Vagina (tissue), 2 donors: Measurements from ENCODE around the gene SLC6A1. TPM values are rescaled to one million over a fixed set of nuclear protein-coding genes. Genes with fewer than 3 reads are reported as not detected.

Source experiments
- DNase-seq, 2 donors: peaks; one replicate each; pipeline ENCODE4 v3.0.0-alpha.2; 2017; ENCODE audit errors: extremely low spot score in 2 of 2
- H3K27ac ChIP-seq: fragments of 200-600 bp; sonication (generic); one replicate; pipeline ENCODE4 v1.5.1; 2019
- H3K27me3 ChIP-seq: fragments of 200-600 bp; sonication (generic); one replicate; pipeline ENCODE4 v1.5.1; 2019
- H3K36me3 ChIP-seq, 2 donors: fragments of 200-600 bp; sonication (generic); one replicate each; pipeline ENCODE4 v1.5.1; 2017 to 2019
- H3K4me1 ChIP-seq: fragments of 200-600 bp; sonication (generic); one replicate; pipeline ENCODE4 v1.5.1; 2019
- H3K4me3 ChIP-seq, 2 donors: fragments of 200-600 bp; sonication (generic); 1 replicate in 1 of 2; 2 replicates in 1 of 2; pipeline ENCODE4 v1.5.1; 2016 to 2019
- H3K9me3 ChIP-seq: fragments of 200-600 bp; sonication (generic); one replicate; pipeline ENCODE4 v1.5.1; 2019
- POLR2A ChIP-seq, 2 donors: fragments of 450-650 bp; IDR thresholded peaks; one replicate each; pipeline ENCODE4 v1.6.1; 2017; ENCODE audit warnings: antibody characterized with exemption in 2 of 2, mild to moderate bottlenecking in 2 of 2, moderate library complexity in 2 of 2
- POLR2AphosphoS5 ChIP-seq, 2 donors: sonication (generic); formaldehyde crosslinking; IDR thresholded peaks; one replicate each; pipeline ENCODE4 v1.9.0; 2017; ENCODE audit warnings: antibody characterized with exemption in 2 of 2, mild to moderate bottlenecking in 2 of 2, low read depth in 1 of 2; ENCODE audit not compliant: insufficient read depth in 1 of 2
- intact Hi-C: fragments of 100-400 bp; cut with DNase I; formaldehyde crosslinking; loops from one replicate; pipeline ENCODE4 v1.15.1; 2023
- total RNA-seq: library from RNA; depleted of rRNA; stranded (reverse); fragments of >200 nt; gene quantifications from one replicate; pipeline ENCODE4 v1.2.3, GENCODE V29; 2016
- TF ChIP-seq, protein P1 (sequence below), 3 experiments: fragments of 450-650 bp in 2 of 3; fragments of 200-600 bp in 1 of 3; sonication (generic) in 1 of 3; IDR thresholded peaks; one replicate each; pipeline ENCODE4 v1.5.1; 2017 to 2019; ENCODE audit warnings: antibody characterized with exemption in 3 of 3, mild to moderate bottlenecking in 2 of 3, moderate library complexity in 2 of 3

The SLC6A1 gene
- total RNA-seq, 1 donor from 2014 or later: 2.0 TPM

DNA sequence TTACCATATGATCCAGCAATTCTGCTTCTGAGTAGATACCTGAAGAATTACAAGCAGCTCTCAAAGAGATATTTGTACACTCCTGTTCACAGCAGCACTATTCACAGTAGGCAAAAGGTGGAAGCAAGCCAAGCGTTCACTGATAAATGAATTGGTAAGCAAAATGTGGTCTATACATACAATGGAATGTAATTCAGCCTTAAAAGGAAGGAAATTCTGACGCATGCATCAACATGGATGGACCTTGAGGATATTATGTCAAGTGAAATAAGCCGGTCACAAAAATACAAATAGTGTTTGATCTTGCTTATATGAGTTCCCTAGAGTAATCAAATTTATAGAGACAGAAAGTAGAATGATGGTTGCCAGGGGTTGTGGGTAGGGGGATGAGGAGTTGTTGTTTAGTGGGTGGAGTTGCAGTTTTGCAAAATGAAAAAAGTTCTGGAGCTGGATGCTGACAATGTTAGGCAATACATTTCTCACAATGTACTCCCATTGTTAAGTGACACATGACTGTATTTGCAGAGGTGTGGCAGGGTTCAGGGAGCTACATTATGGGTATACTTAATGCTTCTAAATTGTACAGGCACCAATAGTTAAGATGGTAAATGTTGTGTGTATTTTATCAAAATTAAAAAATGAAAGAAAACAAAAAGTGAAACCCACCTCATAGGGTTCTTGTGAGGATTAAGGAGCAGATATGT, 26.7 kb downstream of the SLC6A1 start:
- DNase-seq: no peak
- Histone ChIP-seq H3K27ac (no peak overlapping the region), H3K4me1 (no peaks in the 10 kb centered on the region), H3K27me3 (no peaks in the 10 kb centered on the region), H3K9me3 (no peaks in the 10 kb centered on the region), H3K4me3 (no peak overlapping the region), H3K36me3 (no peaks in the 10 kb centered on the region)
- TF ChIP-seq POLR2A (IDR thresholded peaks at IDR 0.05): no peak
- intact Hi-C loops: no loop called here

DNA sequence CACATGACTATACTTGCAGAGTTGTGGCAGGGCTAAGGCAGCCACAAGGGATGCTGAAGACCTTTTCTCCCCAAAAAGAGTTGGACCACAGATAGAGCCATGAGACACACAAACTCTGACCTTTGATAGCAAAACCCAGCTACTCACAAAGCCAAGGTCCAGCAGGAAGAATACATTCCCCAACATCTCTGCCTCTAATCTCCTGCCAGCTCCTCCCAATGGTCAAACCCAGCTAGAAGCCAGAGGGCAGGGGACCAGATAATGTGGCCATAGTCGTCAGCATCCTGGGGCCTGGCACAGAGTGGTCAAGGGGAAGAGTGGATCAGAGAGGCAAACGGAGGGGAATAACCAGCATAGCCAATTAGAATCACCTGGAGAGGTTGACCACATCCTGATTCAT, 28.2 kb downstream of the SLC6A1 start:
- Histone ChIP-seq H3K36me3 (no peaks in the 10 kb centered on the region), H3K27ac (no peak overlapping the region), H3K4me1 (no peaks in the 10 kb centered on the region), H3K27me3 (no peaks in the 10 kb centered on the region), H3K9me3 (no peaks in the 10 kb centered on the region), H3K4me3 (no peak overlapping the region)
- DNase-seq: no peak
- TF ChIP-seq POLR2AphosphoS5 (IDR thresholded peaks at IDR 0.05; ENCODE audit: insufficient read depth in 1 of 2, low read depth in 1 of 2): no peak
- TF ChIP-seq, protein P1, sequence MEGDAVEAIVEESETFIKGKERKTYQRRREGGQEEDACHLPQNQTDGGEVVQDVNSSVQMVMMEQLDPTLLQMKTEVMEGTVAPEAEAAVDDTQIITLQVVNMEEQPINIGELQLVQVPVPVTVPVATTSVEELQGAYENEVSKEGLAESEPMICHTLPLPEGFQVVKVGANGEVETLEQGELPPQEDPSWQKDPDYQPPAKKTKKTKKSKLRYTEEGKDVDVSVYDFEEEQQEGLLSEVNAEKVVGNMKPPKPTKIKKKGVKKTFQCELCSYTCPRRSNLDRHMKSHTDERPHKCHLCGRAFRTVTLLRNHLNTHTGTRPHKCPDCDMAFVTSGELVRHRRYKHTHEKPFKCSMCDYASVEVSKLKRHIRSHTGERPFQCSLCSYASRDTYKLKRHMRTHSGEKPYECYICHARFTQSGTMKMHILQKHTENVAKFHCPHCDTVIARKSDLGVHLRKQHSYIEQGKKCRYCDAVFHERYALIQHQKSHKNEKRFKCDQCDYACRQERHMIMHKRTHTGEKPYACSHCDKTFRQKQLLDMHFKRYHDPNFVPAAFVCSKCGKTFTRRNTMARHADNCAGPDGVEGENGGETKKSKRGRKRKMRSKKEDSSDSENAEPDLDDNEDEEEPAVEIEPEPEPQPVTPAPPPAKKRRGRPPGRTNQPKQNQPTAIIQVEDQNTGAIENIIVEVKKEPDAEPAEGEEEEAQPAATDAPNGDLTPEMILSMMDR (IDR thresholded peaks at IDR 0.05): no peak
- intact Hi-C loops: no loop called here

DNA sequence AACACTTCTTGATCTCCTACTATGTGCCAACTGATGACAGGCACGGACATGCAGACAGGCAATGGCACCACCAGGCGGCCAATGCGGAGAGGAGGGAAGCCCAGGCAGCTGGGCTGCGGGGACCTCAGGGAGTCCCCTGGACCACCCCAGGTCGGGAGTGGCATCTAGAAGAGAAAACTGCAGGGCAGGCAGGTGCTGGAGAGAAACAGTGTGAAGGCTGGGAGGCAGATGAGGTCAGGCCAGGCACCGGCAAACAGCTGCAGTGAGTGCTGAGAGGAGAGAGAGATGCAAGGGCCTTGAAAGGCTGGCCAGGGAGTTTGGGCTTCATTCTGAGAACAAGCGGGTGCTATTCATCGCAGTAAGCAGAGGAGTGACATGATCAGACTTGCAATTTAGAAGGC, 29.1 kb downstream of the SLC6A1 start:
- H3K4me3 ChIP-seq: no peak overlapping the region
- H3K36me3 ChIP-seq: no peaks in the 10 kb centered on the region
- no peaks in the 10 kb centered on the region for H3K27me3 ChIP-seq
- no peaks in the 10 kb centered on the region for H3K4me1 ChIP-seq
- H3K27ac ChIP-seq: no peak overlapping the region
- no peak for DNase-seq
- H3K9me3 ChIP-seq: no peaks in the 10 kb centered on the region
- TF ChIP-seq POLR2A (IDR thresholded peaks at IDR 0.05): no peak
- TF ChIP-seq POLR2AphosphoS5 (IDR thresholded peaks at IDR 0.05; ENCODE audit: insufficient read depth in 1 of 2, low read depth in 1 of 2): no peak
- TF ChIP-seq, protein P1 (IDR thresholded peaks at IDR 0.05): no peak
- intact Hi-C loops: no loop called here

DNA sequence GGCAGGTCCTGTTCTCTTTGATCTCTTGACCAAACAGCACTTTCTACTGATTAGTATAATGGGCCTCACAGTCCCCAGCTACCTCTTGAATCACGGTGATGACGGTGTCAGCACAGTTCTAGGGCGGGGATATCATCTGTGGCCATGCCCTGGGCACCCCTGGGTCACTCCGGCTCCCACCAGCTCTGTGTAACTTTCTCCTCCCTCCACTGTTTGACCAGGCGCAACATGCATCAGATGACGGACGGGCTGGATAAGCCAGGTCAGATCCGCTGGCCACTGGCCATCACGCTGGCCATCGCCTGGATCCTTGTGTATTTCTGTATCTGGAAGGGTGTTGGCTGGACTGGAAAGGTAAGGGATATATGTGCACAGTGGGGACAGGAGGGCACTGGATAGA, 29.6 kb downstream of the SLC6A1 start:
- intact Hi-C loops: no loop called here
- H3K36me3 ChIP-seq: no peaks in the 10 kb centered on the region
- DNase-seq: no peak
- TF ChIP-seq, protein P1 (IDR thresholded peaks at IDR 0.05): no peak
- TF ChIP-seq POLR2A (IDR thresholded peaks at IDR 0.05) (no peak), POLR2AphosphoS5 (IDR thresholded peaks at IDR 0.05; ENCODE audit: insufficient read depth in 1 of 2, low read depth in 1 of 2) (no peak)
- no peaks in the 10 kb centered on the region for H3K9me3 ChIP-seq
- no peak overlapping the region for H3K27ac ChIP-seq
- no peaks in the 10 kb centered on the region for H3K4me1 ChIP-seq
- H3K27me3 ChIP-seq: no peaks in the 10 kb centered on the region
- H3K4me3 ChIP-seq: no peak overlapping the region

DNA sequence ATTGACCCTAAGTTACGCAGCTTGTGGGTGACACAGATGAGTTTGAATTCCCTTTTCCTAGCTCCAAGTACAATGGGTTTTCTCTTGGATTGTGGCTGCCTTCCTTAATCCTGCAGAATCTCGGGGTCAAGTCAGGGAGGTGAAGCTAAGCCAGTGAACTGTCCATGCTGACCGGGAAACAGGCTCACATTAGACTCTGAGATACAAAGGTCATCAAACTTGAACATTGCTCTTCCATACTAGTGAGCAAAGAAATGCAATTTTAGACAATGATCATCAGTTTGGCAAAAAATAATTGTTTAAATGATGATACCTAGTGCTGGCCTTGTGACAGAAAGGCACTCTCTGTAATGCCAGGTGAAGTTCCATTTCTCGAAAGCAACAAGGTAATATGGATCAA, 31.6 kb downstream of the SLC6A1 start:
- Histone ChIP-seq H3K36me3 (no peaks in the 10 kb centered on the region), H3K4me3 (no peak overlapping the region), H3K27ac (no peak overlapping the region), H3K9me3 (no peaks in the 10 kb centered on the region), H3K27me3 (no peaks in the 10 kb centered on the region), H3K4me1 (no peaks in the 10 kb centered on the region)
- no peak for TF ChIP-seq POLR2A (IDR thresholded peaks at IDR 0.05)
- TF ChIP-seq POLR2AphosphoS5 (IDR thresholded peaks at IDR 0.05; ENCODE audit: insufficient read depth in 1 of 2, low read depth in 1 of 2): no peak
- no peak for DNase-seq
- intact Hi-C loops: no loop called here

DNA sequence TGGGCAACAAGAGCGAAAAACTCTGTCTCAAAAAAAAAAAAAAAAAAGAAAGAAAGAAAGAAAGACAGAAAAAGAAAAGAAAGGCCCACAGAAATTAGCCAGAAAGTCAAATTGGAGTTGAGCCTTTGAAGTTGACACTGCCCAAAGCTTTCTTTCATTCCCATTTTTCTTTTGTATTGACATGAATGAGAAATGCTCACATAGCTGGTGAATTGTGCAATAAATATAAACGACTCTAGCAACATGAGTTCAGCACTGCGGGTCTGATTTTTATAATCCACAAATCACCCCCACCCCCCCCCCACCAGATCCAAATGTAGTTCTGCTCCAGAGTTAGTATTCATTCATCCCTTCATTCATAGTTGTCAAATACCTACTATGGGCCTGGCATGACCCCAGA, 37.4 kb downstream of the SLC6A1 start:
- Histone ChIP-seq H3K9me3 (no peaks in the 10 kb centered on the region), H3K27me3 (no peaks in the 10 kb centered on the region), H3K36me3 (no peaks in the 10 kb centered on the region), H3K27ac (no peak overlapping the region), H3K4me1 (no peaks in the 10 kb centered on the region), H3K4me3 (no peak overlapping the region)
- intact Hi-C loops: no loop called here
- TF ChIP-seq, protein P1 (IDR thresholded peaks at IDR 0.05): no peak
- TF ChIP-seq POLR2A (IDR thresholded peaks at IDR 0.05) (no peak), POLR2AphosphoS5 (IDR thresholded peaks at IDR 0.05; ENCODE audit: insufficient read depth in 1 of 2, low read depth in 1 of 2) (no peak)
- no peak for DNase-seq
